OCI-LY1 (cell line): ENCODE data around the gene SMARCD2.

Experiments
- H2AFZ ChIP-seq: fragments of 200-600 bp; sonication (generic), shearing (Covaris generic); 2 replicates; pipeline ENCODE4 v1.6.0; 2014; ENCODE audit warnings: antibody characterized with exemption, mild to moderate bottlenecking, low read length
- H3F3A ChIP-seq: fragments of 200-600 bp; sonication (generic), shearing (Covaris generic); 2 replicates; pipeline ENCODE4 v1.6.0; 2014; ENCODE audit warnings: mild to moderate bottlenecking, antibody characterized with exemption, low read length, moderate library complexity; ENCODE audit not compliant: insufficient read depth
- H3K27ac ChIP-seq: fragments of 200-600 bp; sonication (generic); 2 replicates; pipeline ENCODE4 v1.5.1; 2014; ENCODE audit warnings: low read length, mixed run types, mild to moderate bottlenecking, low read depth; ENCODE audit not compliant: poor library complexity, severe bottlenecking
- H3K27me3 ChIP-seq: fragments of 200-600 bp; sonication (generic); 2 replicates; pipeline ENCODE4 v1.6.0; 2014; ENCODE audit warnings: antibody characterized with exemption, mild to moderate bottlenecking, low read length, moderate library complexity; ENCODE audit not compliant: insufficient read depth
- H3K36me3 ChIP-seq: fragments of 200-600 bp; sonication (generic); 2 replicates; pipeline ENCODE4 v1.6.1; 2014; ENCODE audit warnings: mild to moderate bottlenecking, antibody characterized with exemption, low read length, moderate library complexity, mixed read lengths; ENCODE audit not compliant: insufficient read depth
- H3K4me1 ChIP-seq: fragments of 200-600 bp; sonication (generic); 2 replicates; pipeline ENCODE4 v1.5.1; 2014; ENCODE audit warnings: mild to moderate bottlenecking, low read length, moderate library complexity; ENCODE audit not compliant: insufficient read depth, severe bottlenecking
- H3K4me2 ChIP-seq: fragments of 200-600 bp; sonication (generic), shearing (Covaris generic); 2 replicates; pipeline ENCODE4 v1.6.1; 2014; ENCODE audit warnings: low read length
- H3K4me3 ChIP-seq: fragments of 200-600 bp; sonication (generic); 2 replicates; pipeline ENCODE4 v1.5.1; 2014; ENCODE audit warnings: low read length, low read depth, mild to moderate bottlenecking, mixed read lengths; ENCODE audit not compliant: poor library complexity, severe bottlenecking
- H3K79me2 ChIP-seq: fragments of 200-600 bp; shearing (Covaris generic); 2 replicates; pipeline ENCODE4 v1.6.1; 2016; ENCODE audit warnings: mixed run types, low read length, mixed read lengths; ENCODE audit not compliant: insufficient read depth
- H3K9ac ChIP-seq: fragments of 200-600 bp; sonication (generic), shearing (Covaris generic); 2 replicates; pipeline ENCODE4 v1.6.1; 2014; ENCODE audit warnings: mild to moderate bottlenecking, low read length, mixed read lengths
- H3K9me2 ChIP-seq: fragments of 200-600 bp; sonication (generic), shearing (Covaris generic); 2 replicates; pipeline ENCODE4 v1.6.1; 2014; ENCODE audit warnings: low read depth, mild to moderate bottlenecking, low read length, mixed read lengths
- H3K9me3 ChIP-seq: fragments of 200-600 bp; shearing (Covaris generic); 2 replicates; pipeline ENCODE4 v1.6.1; 2014; ENCODE audit warnings: low read length, mixed read lengths
- H4K20me1 ChIP-seq: fragments of 200-600 bp; sonication (generic), shearing (Covaris generic); 2 replicates; pipeline ENCODE4 v1.6.0; 2016; ENCODE audit warnings: mild to moderate bottlenecking, low read length; ENCODE audit not compliant: insufficient read depth
- CTCF ChIP-seq: fragments of 200-600 bp; sonication (generic), shearing (Covaris generic); IDR thresholded peaks from 2 replicates; pipeline ENCODE4 v1.5.1; 2017; ENCODE audit warnings: mild to moderate bottlenecking, antibody characterized with exemption, low read length, moderate library complexity, mixed read lengths
- EZH2 ChIP-seq: fragments of 200-600 bp; sonication (generic), shearing (Covaris generic); IDR thresholded peaks from 2 replicates; pipeline ENCODE4 v1.8.0; 2017; ENCODE audit warnings: borderline replicate concordance, mixed run types, mild to moderate bottlenecking, antibody characterized with exemption, low read length, moderate library complexity, mixed read lengths

The SMARCD2 gene

GRCh38 chr17:63826468-63827001, 15.9 kb downstream of the SMARCD2 start:
- Histone ChIP-seq H3K9me3 (no peaks in the 10 kb centered on the region), H3K27me3 (no peaks in the 10 kb centered on the region), H3K27ac (peak overlapping the region; percentile 74), H3K4me3 (peak overlapping the region; percentile 91), H3K4me1 (peaks cover 29% of the 10 kb centered on the region), H3K79me2 (peaks cover 23% of the 10 kb centered on the region), H2AFZ (no peak overlapping the region), H4K20me1 (no peaks in the 10 kb centered on the region), H3F3A (no peaks in the 10 kb centered on the region), H3K4me2 (peak overlapping the region; percentile 94), H3K9me2 (no peaks in the 10 kb centered on the region), H3K36me3 (peaks cover 75% of the 10 kb centered on the region), H3K9ac (peak overlapping the region; percentile 96)
- TF ChIP-seq EZH2 (no peak), CTCF (no peak)

GRCh38 chr17:63824362-63824761, 18.1 kb downstream of the SMARCD2 start:
- Histone ChIP-seq H3K27me3 (no peaks in the 10 kb centered on the region), H3K79me2 (peaks cover 23% of the 10 kb centered on the region), H4K20me1 (no peaks in the 10 kb centered on the region), H3K9me3 (no peaks in the 10 kb centered on the region), H3K36me3 (peaks cover 75% of the 10 kb centered on the region), H2AFZ (no peak overlapping the region), H3K4me2 (no peak overlapping the region), H3K9me2 (no peaks in the 10 kb centered on the region), H3K4me1 (peaks cover 29% of the 10 kb centered on the region), H3K27ac (no peak overlapping the region), H3F3A (no peaks in the 10 kb centered on the region), H3K9ac (no peak overlapping the region), H3K4me3 (no peak overlapping the region)
- TF ChIP-seq CTCF (no peak), EZH2 (no peak)

- H3K9ac ChIP-seq: no peak overlapping the region
- H3K79me2 ChIP-seq: peaks cover 20% of the 10 kb centered on the region
Measured at GRCh38 chr17:63823659-63824331, 18.7 kb downstream of the SMARCD2 start.

More at GRCh38 chr17:63823659-63824331, 18.7 kb downstream of the SMARCD2 start:
- Histone ChIP-seq H3K9me2 (no peaks in the 10 kb centered on the region), H3K4me2 (no peak overlapping the region), H3K27me3 (no peaks in the 10 kb centered on the region), H3F3A (no peaks in the 10 kb centered on the region; the same call in 1 of the 2 replicates), H3K9me3 (no peaks in the 10 kb centered on the region), H3K4me3 (no peak overlapping the region), H4K20me1 (no peaks in the 10 kb centered on the region), H3K27ac (no peak overlapping the region), H3K4me1 (peaks cover 23% of the 10 kb centered on the region), H2AFZ (no peak overlapping the region), H3K36me3 (peaks cover 75% of the 10 kb centered on the region)
- TF ChIP-seq EZH2 (no peak), CTCF (no peak)
